ENCODE data around the gene RANBP6.
A peak's percentile ranks its signal among the peaks of the same experiment; 100 is the strongest.
"Not testable (repeated sequence)": the region's sequence is repeated elsewhere in the genome, so short reads cannot be mapped to it uniquely, and the experiment has no call there.

RANBP6 gene

GRCh38 chr9:6029604-6030274 lies 14.3 kb upstream of the RANBP6 start:
- DNase-seq (ENCODE audit: low read depth), result no peak

DNA sequence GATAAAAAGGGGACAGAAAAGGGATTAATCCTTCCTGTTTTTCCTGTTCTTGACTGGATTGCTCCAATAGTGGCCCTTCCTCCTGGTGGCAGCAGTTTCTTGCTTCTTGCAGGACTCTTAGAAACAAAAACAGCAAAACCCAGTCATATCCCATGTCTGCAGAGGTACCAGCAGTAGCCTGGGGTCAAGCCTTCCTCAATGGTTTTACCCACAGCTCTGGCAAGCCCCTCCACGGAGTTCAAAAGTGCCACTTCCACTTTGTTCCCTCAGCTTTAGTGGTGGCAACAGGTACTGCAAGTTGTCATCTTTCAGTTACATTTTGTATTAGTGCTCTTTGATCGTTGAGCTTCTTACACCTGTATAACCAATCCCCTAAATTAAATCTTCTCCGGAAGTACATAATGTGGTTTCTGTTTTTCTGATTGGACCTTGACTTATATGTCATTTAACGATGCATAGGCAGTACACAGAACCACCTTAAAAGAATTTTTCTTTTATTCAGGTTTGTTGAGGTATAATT lies 8.7 kb upstream of the RANBP6 start:
- H3K4me3 ChIP-seq (ENCODE audit: low read depth, low read length), result no peak overlapping the region
- no peak for DNase-seq (ENCODE audit: low read depth)
- TF ChIP-seq CTCF (IDR thresholded peaks at IDR 0.05; ENCODE audit: low read depth, low read length, missing control alignments), result peak; percentile 74

More at GRCh38 chr9:6029604-6030274, 14.3 kb upstream of the RANBP6 start:
- H3K4me3 ChIP-seq (ENCODE audit: low read depth, low read length), result no peak overlapping the region
- no peak for TF ChIP-seq CTCF (IDR thresholded peaks at IDR 0.05; ENCODE audit: low read depth, low read length, missing control alignments)

- not testable (repeated sequence) for DNase-seq (ENCODE audit: low read depth); H3K4me3 ChIP-seq (ENCODE audit: low read depth, low read length)
Measured at GRCh38 chr9:6016975-6017374, 1.6 kb upstream of the RANBP6 start.

GRCh38 chr9:6014670-6015270 lies 654 bp downstream of the RANBP6 start:
- peak overlapping the region; percentile 95 for H3K4me3 ChIP-seq (ENCODE audit: low read depth, low read length)
- no peak for TF ChIP-seq CTCF (IDR thresholded peaks at IDR 0.05; ENCODE audit: low read depth, low read length, missing control alignments)
- no peak for DNase-seq (ENCODE audit: low read depth)

DNA sequence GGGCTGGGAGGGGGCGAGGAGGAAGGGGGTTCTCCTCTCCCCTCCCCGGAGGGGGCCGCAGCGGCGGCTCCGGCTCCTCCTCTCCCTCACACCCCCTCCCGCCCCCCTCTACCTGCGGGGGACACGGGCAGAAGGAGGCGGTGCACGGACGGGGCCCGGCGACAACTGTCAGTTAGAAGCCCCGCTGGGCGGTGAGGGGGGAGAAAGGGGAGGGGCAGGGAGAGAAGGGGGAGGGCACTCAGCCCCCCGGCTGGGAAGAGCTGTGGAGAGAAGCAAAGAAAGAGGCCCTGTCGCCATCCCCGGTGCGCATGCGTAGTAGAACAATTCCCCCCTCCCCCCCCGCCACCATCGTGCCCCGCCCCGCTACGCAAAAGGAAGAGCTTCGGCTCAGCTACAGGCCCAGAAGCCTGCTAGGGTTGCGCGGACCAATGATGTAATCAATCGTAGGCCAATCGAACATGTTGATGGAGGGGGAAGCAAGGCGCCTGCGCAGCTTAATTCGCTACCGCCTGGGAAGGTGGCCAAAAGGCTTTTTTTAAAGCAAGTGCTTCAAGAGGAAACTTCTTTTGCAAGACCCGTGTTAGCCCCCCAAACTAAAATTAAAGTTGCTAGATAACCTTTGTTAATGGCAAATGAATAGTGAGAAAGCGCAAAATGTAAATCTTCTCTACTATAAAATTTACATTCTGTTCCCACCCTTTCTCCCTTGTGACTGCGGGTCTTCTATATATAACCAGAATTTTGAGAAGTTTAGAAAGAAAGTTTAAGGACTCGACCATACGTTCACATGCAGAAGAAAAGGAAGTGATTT lies 7.0 kb downstream of the RANBP6 start:
- peak overlapping the region; percentile 88 for H3K4me3 ChIP-seq (ENCODE audit: low read depth, low read length)
- peak; percentile 96 for DNase-seq (ENCODE audit: low read depth)
- TF ChIP-seq CTCF (IDR thresholded peaks at IDR 0.05; ENCODE audit: low read depth, low read length, missing control alignments), result no peak

DNA sequence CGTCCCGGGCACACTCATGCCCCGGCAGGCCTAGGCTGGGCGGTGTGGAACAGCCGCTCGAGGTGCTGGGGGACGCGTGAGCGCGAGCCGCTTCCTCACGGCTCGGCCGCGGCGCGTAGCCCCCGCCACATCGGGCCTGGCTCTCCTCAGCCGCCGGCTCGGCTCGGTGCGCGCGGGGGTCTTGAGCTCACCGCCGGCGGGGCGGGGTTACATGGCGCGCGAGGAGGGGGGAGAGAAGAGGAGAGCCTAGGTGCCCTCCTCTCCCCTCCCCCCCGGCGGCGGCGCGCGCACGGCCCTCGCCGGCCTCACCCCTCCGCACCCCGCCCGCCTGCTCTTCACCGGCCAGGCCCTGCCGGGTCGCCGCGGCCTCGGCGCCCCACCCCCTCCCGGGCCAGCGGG lies 7.7 kb downstream of the RANBP6 start:
- no peak for DNase-seq (ENCODE audit: low read depth)
- no peak for TF ChIP-seq CTCF (IDR thresholded peaks at IDR 0.05; ENCODE audit: low read depth, low read length, missing control alignments)
- H3K4me3 ChIP-seq (ENCODE audit: low read depth, low read length), result peak overlapping the region; percentile 88

DNA sequence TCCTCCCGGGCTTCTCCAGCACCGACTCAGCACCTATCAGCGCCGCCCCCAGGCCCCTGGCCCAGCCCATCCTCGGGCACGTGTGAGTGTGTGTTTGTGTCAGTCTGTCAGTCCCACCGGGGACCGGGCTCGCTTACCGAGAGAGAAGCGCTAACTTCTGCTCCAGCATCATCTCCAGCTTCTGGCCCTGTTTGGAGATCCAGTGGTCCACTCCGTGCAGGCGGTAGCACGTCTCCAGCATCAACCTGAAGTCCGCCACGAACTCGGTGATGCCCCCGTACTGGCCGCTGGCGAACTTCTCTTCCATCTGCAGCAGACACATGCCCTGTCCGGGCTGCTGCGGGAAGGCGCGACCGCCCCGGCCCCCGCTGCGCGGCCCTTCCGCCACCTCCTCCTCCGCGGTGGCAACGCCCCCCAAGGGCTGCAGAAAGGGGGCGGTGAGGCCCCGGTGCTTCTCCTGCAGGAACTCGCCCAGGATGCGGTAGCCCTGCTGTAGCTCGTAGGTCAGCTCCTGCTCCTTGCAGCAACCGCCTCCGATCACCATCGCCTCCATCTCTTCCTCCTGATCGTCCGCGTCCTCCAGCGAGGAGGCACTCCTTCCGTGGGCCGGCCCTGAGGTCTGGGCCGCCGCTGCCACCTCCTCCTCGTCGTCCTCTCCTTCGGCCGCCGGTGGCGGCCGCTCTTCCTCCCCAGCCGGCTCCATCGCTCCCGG lies 8.2 kb downstream of the RANBP6 start:
- peak overlapping the region; percentile 88 for H3K4me3 ChIP-seq (ENCODE audit: low read depth, low read length)
- peak; percentile 71 for DNase-seq (ENCODE audit: low read depth)
- TF ChIP-seq CTCF (IDR thresholded peaks at IDR 0.05; ENCODE audit: low read depth, low read length, missing control alignments), result no peak
